ENCODE data around the gene GALNT9. TPM values are rescaled to one million over a fixed set of nuclear protein-coding genes. Genes with fewer than 3 reads are reported as not detected.

The GALNT9 gene
- total RNA-seq, 6 experiments from 2014 or later = not detected

GRCh38 chr12:132324841-132325732 is 4.3 kb downstream of the GALNT9 start:
- H3K27ac ChIP-seq = no peak overlapping the region
- no peaks in the 10 kb centered on the region for H3K9me3 ChIP-seq
- no peaks in the 10 kb centered on the region for H3K4me1 ChIP-seq
- no peak overlapping the region for H3K4me3 ChIP-seq
- no peaks in the 10 kb centered on the region for H3K36me3 ChIP-seq
- TF ChIP-seq, protein P1, sequence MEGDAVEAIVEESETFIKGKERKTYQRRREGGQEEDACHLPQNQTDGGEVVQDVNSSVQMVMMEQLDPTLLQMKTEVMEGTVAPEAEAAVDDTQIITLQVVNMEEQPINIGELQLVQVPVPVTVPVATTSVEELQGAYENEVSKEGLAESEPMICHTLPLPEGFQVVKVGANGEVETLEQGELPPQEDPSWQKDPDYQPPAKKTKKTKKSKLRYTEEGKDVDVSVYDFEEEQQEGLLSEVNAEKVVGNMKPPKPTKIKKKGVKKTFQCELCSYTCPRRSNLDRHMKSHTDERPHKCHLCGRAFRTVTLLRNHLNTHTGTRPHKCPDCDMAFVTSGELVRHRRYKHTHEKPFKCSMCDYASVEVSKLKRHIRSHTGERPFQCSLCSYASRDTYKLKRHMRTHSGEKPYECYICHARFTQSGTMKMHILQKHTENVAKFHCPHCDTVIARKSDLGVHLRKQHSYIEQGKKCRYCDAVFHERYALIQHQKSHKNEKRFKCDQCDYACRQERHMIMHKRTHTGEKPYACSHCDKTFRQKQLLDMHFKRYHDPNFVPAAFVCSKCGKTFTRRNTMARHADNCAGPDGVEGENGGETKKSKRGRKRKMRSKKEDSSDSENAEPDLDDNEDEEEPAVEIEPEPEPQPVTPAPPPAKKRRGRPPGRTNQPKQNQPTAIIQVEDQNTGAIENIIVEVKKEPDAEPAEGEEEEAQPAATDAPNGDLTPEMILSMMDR (IDR thresholded peaks at IDR 0.05) = no peak
- TF ChIP-seq POLR2A (IDR thresholded peaks at IDR 0.05) = no peak
- ATAC-seq (no peak), DNase-seq (no peak)
- WGBS (ENCODE audit: insufficient coverage, low coverage, low lambda C conversion rate, missing lambda C conversion rate) = 81% methylated on average over 10 of the region's 28 CpGs
- intact Hi-C loops (cut with DNase I) = no loop called here
- H3K27me3 ChIP-seq = peaks cover 3 to 14% of the 10 kb centered on the region in 2 donors

GRCh38 chr12:132324173-132324572 is 5.2 kb downstream of the GALNT9 start:
- H3K4me3 ChIP-seq = no peak overlapping the region
- ATAC-seq = no peak
- no peak overlapping the region for H3K27ac ChIP-seq
- no peaks in the 10 kb centered on the region for H3K4me1 ChIP-seq
- no peaks in the 10 kb centered on the region for H3K36me3 ChIP-seq
- TF ChIP-seq, protein P1 (IDR thresholded peaks at IDR 0.05) = no peak
- TF ChIP-seq POLR2A (IDR thresholded peaks at IDR 0.05) = no peak
- H3K9me3 ChIP-seq = no peaks in the 10 kb centered on the region
- intact Hi-C loops (cut with DNase I) = no loop called here
- no CpG with 5 or more reads among the region's 42 CpGs for WGBS (ENCODE audit: insufficient coverage, low coverage, low lambda C conversion rate, missing lambda C conversion rate)
- DNase-seq = no peak
- peaks cover 3 to 11% of the 10 kb centered on the region in 2 donors for H3K27me3 ChIP-seq

DNA sequence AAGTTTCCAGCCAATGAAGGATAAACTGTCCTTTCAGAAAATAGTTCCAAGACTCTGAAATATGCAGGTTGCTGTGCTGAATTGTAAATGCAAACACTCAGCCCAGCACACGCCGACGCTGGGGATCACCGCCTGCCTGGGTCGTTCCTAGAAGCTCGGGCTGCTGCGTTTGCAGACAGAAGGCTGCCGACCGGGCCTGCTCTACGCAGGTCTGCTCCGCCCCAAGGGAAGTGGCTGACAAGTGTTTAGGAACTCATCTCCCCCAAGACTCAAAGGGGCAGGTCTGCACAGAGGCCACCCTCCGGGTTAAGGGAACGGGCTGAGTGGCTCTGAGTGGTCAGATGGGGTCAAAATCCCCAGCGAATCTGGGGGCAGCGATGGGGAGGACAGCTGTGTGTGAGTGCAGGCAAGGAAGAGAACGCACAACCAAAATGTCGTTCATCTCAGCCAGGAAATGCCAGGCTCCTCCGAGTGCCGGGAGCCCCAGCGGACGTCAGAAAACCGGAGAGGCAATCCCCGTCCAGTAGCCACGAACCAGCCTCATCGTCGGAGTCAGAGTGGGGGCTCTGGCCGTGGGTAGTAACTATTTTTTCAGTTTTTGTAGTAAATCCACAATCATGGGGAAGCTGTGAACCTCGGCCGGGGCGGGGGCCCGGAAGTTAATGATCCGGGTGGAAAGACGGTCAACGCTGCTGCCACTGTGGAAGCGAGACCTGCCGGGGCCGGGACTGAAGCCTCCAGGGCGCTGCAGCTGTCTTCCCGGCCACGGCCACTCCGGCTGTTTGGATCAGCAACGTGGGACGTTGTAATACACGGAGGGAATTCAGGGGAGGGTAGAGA is 6.0 kb downstream of the GALNT9 start:
- H3K27me3 ChIP-seq = peaks cover 0 to 4% of the 10 kb centered on the region in 2 donors

More for the DNA sequence above, 6.0 kb downstream of the GALNT9 start:
- Histone ChIP-seq H3K4me1 (no peaks in the 10 kb centered on the region), H3K27ac (no peak overlapping the region), H3K9me3 (no peaks in the 10 kb centered on the region), H3K36me3 (no peaks in the 10 kb centered on the region), H3K4me3 (no peak overlapping the region)
- 33% methylated on average over 20 of the region's 44 CpGs for WGBS (ENCODE audit: insufficient coverage, low coverage, low lambda C conversion rate, missing lambda C conversion rate)
- no peak for ATAC-seq
- intact Hi-C loops (cut with DNase I) = no loop called here
- DNase-seq = no peak
- no peak for TF ChIP-seq POLR2A (IDR thresholded peaks at IDR 0.05)
- TF ChIP-seq, protein P1 (IDR thresholded peaks at IDR 0.05) = no peak

Measured in right lobe of liver (tissue), 6 donors.